Endothelial cell of umbilical vein (primary cell): Measurements from ENCODE around the gene FNDC8. TPM values are rescaled to one million over a fixed set of nuclear protein-coding genes. Genes with fewer than 3 reads are reported as not detected.

Experiments used
- BruUV-seq: library from RNA; stranded (reverse); fragments of 400-500 nt; replicated peaks from 2 replicates; lab custom pipeline; 2021; lab: Mats Ljungman, UMichigan
- CTCF ChIA-PET: fragments of 300-600, 350-600 bp; sonication (Branson Sonifier 250); formaldehyde crosslinking; loops from one replicate; lab custom pipeline; 2021; ENCODE audit warnings: antibody characterized with exemption, inconsistent platforms; lab: Charles Lee
- POLR2A ChIA-PET: fragments of 300-600, 350-600 bp; sonication (Branson Sonifier 250); formaldehyde crosslinking; loops from one replicate; lab custom pipeline; 2021; ENCODE audit warnings: antibody characterized with exemption, inconsistent platforms; lab: Charles Lee
- DNase-seq: peaks from one replicate; pipeline ENCODE4 v3.0.0-alpha.2; 2011; ENCODE audit warnings: low read depth, low spot score
- FAIRE-seq: peaks from 2 replicates; lab custom pipeline; 2011; peaks lifted over from hg19 to GRCh38; lab: Jason Lieb, UNC
- H2AFZ ChIP-seq: 2 replicates; pipeline ENCODE4 v1.6.0; 2012; ENCODE audit warnings: low read depth, low read length, control low read depth, inconsistent platforms
- H3K27ac ChIP-seq: 2 replicates; pipeline ENCODE4 v1.5.1; 2011; ENCODE audit warnings: low read depth, mild to moderate bottlenecking, control low read depth, low read length, moderate library complexity; ENCODE audit not compliant: insufficient read depth
- H3K27me3 ChIP-seq, 2 experiments: 2 replicates each; pipeline versions ENCODE4 v1.6.0 to v1.6.1; 2011; ENCODE audit warnings: low read length in 2 of 2, mixed read lengths in 1 of 2; ENCODE audit not compliant: control insufficient read depth in 2 of 2, insufficient read depth in 2 of 2
- H3K36me3 ChIP-seq, 2 experiments: 2 replicates in 1 of 2; 3 replicates in 1 of 2; pipeline ENCODE4 v1.5.1; 2011; ENCODE audit warnings: low read length in 2 of 2, mild to moderate bottlenecking in 1 of 2, moderate library complexity in 1 of 2; ENCODE audit not compliant: control insufficient read depth in 2 of 2, insufficient read depth in 2 of 2; ENCODE audit errors: extremely low read depth in 1 of 2
- H3K4me1 ChIP-seq: 3 replicates; pipeline ENCODE4 v1.5.1; 2011; ENCODE audit warnings: mild to moderate bottlenecking, low read length; ENCODE audit not compliant: control insufficient read depth, insufficient read depth; ENCODE audit errors: extremely low read depth
- H3K4me2 ChIP-seq: 2 replicates; pipeline ENCODE4 v1.6.1; 2011; ENCODE audit warnings: low read length, control low read depth, mixed read lengths; ENCODE audit not compliant: insufficient read depth
- H3K4me3 ChIP-seq, 3 experiments: fragments of 200-600 bp in 1 of 3; sonication (generic), shearing (Covaris generic) in 1 of 3; replicated peaks in 1 of 3; 2 replicates each; pipeline ENCODE4 v1.5.1; 2011 to 2016; ENCODE audit warnings: control low read depth in 3 of 3, low read length in 3 of 3, mild to moderate bottlenecking in 2 of 3, inconsistent platforms in 1 of 3, low read depth in 1 of 3, moderate library complexity in 1 of 3; ENCODE audit not compliant: insufficient read depth in 1 of 3
- H3K79me2 ChIP-seq: 2 replicates; pipeline ENCODE4 v1.6.0; 2012; ENCODE audit warnings: low read length, inconsistent platforms; ENCODE audit not compliant: control insufficient read depth, insufficient read depth
- H3K9ac ChIP-seq: replicated peaks from 2 replicates; pipeline ENCODE3; 2011; ENCODE audit warnings: low read length, control low read depth; ENCODE audit not compliant: insufficient read depth; ENCODE audit errors: extremely low read depth
- H3K9me1 ChIP-seq: replicated peaks from 3 replicates; pipeline ENCODE4 v1.6.0; 2011; ENCODE audit warnings: mild to moderate bottlenecking, low read length; ENCODE audit not compliant: control insufficient read depth, insufficient read depth; ENCODE audit errors: extremely low read depth
- H3K9me3 ChIP-seq: replicated peaks from 2 replicates; pipeline ENCODE4 v1.5.1; 2012; ENCODE audit warnings: low read length, inconsistent platforms; ENCODE audit not compliant: control insufficient read depth, insufficient read depth
- H4K20me1 ChIP-seq: replicated peaks from 2 replicates; pipeline ENCODE3; 2011; ENCODE audit warnings: mild to moderate bottlenecking, low read length; ENCODE audit not compliant: control insufficient read depth, insufficient read depth; ENCODE audit errors: extremely low read depth
- EZH2 ChIP-seq: IDR thresholded peaks from 2 replicates; pipeline ENCODE4 v1.6.1; 2012; ENCODE audit warnings: borderline replicate concordance, low read depth, mild to moderate bottlenecking, moderate library complexity, low read length, inconsistent platforms; ENCODE audit not compliant: severe bottlenecking
- GATA2 ChIP-seq: IDR thresholded peaks from 2 replicates; pipeline ENCODE4 v1.7.0; 2011; ENCODE audit warnings: low read depth, mild to moderate bottlenecking, moderate library complexity, mixed read lengths, low read length; ENCODE audit not compliant: insufficient read length, insufficient read depth
- JUN ChIP-seq: IDR thresholded peaks from 2 replicates; pipeline ENCODE4 v1.6.1; 2011; ENCODE audit warnings: borderline replicate concordance, low read depth; ENCODE audit not compliant: insufficient read length, insufficient read depth
- POLR2A ChIP-seq: IDR thresholded peaks from 2 replicates; pipeline ENCODE4 v1.6.1; 2012; ENCODE audit warnings: low read depth, mild to moderate bottlenecking, control low read depth, low read length
- POLR2AphosphoS5 ChIP-seq: IDR thresholded peaks from 2 replicates; pipeline ENCODE4 v1.6.1; 2012; ENCODE audit warnings: low read depth, mild to moderate bottlenecking, control low read depth, low read length, moderate library complexity; ENCODE audit not compliant: insufficient read depth
- dilution Hi-C: fragments of 300-500 bp; cut with MboI; formaldehyde crosslinking; loops from one replicate; pipeline ENCODE4 v1.15.0; 2019; ENCODE audit warnings: low sequenced_read_pairs; ENCODE audit not compliant: extremely low pct_ligation_motif_present
- intact Hi-C: fragments of 100-400 bp; cut with micrococcal nuclease; formaldehyde crosslinking; loops from one replicate; pipeline ENCODE4 v1.10.0; 2022
- polyA plus RNA-seq, 4 experiments: library from polyadenylated mRNA; depleted of rRNA in 3 of 4; stranded (reverse) in 3 of 4; unstranded in 1 of 4; fragments of >200 nt; gene quantifications; 2 replicates each; pipeline versions ENCODE4 v1.2.1 to v1.2.3, GENCODE V29; 2011 to 2012; ENCODE audit warnings: missing spikeins in 1 of 4
- total RNA-seq: library from RNA; stranded (reverse); gene quantifications from 2 replicates; pipeline ENCODE4 v1.2.3, GENCODE V29; 2021
- TF ChIP-seq, protein P1 (sequence below), 2 donors: IDR thresholded peaks; 1 replicate in 1 of 2; 2 replicates in 1 of 2; pipeline ENCODE4 v1.5.1; 2011; ENCODE audit warnings: low read length in 2 of 2, mild to moderate bottlenecking in 2 of 2, moderate library complexity in 2 of 2, control low read depth in 1 of 2, inconsistent platforms in 1 of 2, low read depth in 1 of 2; ENCODE audit not compliant: insufficient read depth in 1 of 2; ENCODE audit errors: extremely low read depth in 1 of 2

Gene FNDC8
- total and polyA plus RNA-seq, 2 donors (not counting 3 experiments of a cell fraction or from before 2014, with no cell fraction given) = not detected

GRCh38 chr17:35167666-35168065 is 46.3 kb downstream of the FNDC8 start:
- Histone ChIP-seq H2AFZ (no peak overlapping the region), H3K9me1 (no peaks in the 10 kb centered on the region), H3K9ac (no peak overlapping the region), H4K20me1 (no peaks in the 10 kb centered on the region), H3K4me2 (no peak overlapping the region), H3K27me3 (peaks cover 0 to 2% of the 10 kb centered on the region in 2 experiments), H3K27ac (no peak overlapping the region), H3K4me1 (no peaks in the 10 kb centered on the region), H3K36me3 (no peaks in the 10 kb centered on the region), H3K79me2 (no peaks in the 10 kb centered on the region), H3K9me3 (no peaks in the 10 kb centered on the region), H3K4me3 (no peak overlapping the region)
- dilution Hi-C loops = no loop called here
- ChIA-PET POLR2A (interaction anchor here (0.7 kb wide), 1 partner anchor 29 kb away, joined by 8 read pairs; no protein-coding TSS in a partner anchor), CTCF (interaction anchor here (0.7 to 5.9 kb wide), 4 partner anchors 9 to 579 kb away, joined by 3 to 186 read pairs (median 5); partner anchors contain the start of gene SLFN12L)
- FAIRE-seq (no peak), DNase-seq (no peak)
- BruUV-seq = no TSS peak
- no peak for TF ChIP-seq POLR2A
- TF ChIP-seq GATA2 = no peak
- TF ChIP-seq, protein P1, sequence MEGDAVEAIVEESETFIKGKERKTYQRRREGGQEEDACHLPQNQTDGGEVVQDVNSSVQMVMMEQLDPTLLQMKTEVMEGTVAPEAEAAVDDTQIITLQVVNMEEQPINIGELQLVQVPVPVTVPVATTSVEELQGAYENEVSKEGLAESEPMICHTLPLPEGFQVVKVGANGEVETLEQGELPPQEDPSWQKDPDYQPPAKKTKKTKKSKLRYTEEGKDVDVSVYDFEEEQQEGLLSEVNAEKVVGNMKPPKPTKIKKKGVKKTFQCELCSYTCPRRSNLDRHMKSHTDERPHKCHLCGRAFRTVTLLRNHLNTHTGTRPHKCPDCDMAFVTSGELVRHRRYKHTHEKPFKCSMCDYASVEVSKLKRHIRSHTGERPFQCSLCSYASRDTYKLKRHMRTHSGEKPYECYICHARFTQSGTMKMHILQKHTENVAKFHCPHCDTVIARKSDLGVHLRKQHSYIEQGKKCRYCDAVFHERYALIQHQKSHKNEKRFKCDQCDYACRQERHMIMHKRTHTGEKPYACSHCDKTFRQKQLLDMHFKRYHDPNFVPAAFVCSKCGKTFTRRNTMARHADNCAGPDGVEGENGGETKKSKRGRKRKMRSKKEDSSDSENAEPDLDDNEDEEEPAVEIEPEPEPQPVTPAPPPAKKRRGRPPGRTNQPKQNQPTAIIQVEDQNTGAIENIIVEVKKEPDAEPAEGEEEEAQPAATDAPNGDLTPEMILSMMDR (IDR thresholded peaks at IDR 0.05; ENCODE audit: extremely low read depth in 1 of 2, insufficient read depth in 1 of 2, low read depth in 1 of 2, low read length in 2 of 2) = no peak
- TF ChIP-seq JUN = no peak
- no peak for TF ChIP-seq EZH2
- no peak for TF ChIP-seq POLR2AphosphoS5
- intact Hi-C loops = no loop called here
